Measurements from ENCODE around the gene CNPY1. TPM values are rescaled to one million over a fixed set of nuclear protein-coding genes. Genes with fewer than 3 reads are reported as not detected.

The CNPY1 gene
- total RNA-seq, 1 donor = not detected

DNA sequence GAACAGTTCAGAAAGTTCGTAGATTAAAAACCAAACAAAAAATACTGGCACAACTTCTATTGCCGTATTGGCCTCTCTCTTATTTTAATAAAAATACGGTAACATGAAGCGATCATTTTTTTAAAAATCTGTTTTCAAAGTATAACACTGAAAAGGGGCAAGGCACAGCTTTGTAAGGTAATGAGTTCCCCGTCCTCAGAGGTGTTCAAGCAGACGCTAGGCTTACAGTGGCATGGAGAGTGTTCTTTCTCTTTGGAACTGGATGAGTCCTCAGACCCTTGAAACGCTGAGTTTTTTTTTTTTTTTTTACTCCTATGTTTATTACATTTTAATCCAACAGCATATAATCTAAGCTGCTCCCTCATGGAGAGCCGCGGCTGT is 80.6 kb downstream of the CNPY1 start:
- TF ChIP-seq, protein P1, sequence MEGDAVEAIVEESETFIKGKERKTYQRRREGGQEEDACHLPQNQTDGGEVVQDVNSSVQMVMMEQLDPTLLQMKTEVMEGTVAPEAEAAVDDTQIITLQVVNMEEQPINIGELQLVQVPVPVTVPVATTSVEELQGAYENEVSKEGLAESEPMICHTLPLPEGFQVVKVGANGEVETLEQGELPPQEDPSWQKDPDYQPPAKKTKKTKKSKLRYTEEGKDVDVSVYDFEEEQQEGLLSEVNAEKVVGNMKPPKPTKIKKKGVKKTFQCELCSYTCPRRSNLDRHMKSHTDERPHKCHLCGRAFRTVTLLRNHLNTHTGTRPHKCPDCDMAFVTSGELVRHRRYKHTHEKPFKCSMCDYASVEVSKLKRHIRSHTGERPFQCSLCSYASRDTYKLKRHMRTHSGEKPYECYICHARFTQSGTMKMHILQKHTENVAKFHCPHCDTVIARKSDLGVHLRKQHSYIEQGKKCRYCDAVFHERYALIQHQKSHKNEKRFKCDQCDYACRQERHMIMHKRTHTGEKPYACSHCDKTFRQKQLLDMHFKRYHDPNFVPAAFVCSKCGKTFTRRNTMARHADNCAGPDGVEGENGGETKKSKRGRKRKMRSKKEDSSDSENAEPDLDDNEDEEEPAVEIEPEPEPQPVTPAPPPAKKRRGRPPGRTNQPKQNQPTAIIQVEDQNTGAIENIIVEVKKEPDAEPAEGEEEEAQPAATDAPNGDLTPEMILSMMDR (IDR thresholded peaks at IDR 0.05; ENCODE audit: insufficient read depth, low read length) = no peak
- H3K4me3 ChIP-seq (ENCODE audit: low read depth, low read length) = no peak overlapping the region
- no peak for DNase-seq (ENCODE audit: low read depth)

DNA sequence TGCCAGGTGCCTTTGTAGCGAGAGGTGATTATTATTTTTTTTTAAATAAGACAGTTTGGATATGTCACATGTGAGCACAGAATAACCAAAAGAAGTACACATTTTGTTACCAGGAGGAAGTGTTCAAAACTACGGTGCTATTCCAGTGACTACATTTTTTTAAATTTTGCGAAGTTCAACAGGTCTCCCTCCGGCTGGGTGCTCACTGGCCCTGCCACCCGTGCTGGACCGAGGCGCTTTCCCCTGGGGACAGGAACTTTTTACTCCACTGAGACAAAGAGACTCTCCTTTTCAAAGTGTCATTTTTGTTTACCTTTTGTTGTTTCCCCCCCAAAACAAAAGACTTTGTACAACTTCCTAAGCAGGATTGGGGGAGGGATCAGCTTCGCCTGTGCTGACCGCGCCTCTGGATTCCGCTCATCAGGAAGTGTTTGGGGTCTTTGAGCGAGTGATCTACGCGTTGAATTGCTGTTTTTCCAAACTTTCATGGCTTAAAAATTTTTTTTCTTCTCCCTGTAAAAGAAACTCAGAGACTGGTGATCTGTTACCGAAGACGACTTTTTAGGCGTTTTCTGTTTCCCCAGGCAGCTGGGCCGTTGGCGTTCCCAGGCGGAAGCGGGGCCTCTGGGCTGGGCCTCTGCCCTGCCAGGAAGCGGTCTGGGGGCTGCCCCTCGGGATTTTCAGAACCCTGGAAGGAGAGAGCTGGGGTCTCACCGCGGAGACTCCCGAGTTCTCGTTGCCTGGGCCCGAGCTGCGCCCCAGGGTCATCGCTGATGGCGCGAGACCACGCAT is 81.2 kb downstream of the CNPY1 start:
- H3K4me3 ChIP-seq (ENCODE audit: low read depth, low read length) = no peak overlapping the region
- no peak for DNase-seq (ENCODE audit: low read depth)
- TF ChIP-seq, protein P1 (IDR thresholded peaks at IDR 0.05; ENCODE audit: insufficient read depth, low read length) = no peak

DNA sequence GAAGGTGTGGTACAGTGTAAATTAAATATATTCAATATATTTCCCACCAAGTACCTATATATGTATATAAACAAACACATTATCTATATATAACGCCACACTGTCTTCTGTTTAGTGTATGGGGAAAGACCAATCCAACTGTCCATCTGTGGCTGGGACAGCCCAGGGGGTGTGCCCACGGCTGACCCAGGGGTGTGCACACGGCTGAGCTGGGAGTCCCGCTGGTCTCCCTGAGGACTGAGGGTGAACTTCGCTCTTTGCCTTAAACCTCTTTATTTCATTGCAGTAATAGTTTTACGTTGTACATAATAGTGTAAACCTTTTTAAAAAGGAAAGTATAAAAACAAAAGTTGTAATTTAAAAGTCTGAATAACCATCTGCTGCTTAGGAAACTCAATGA is 82.2 kb downstream of the CNPY1 start:
- TF ChIP-seq, protein P1 (IDR thresholded peaks at IDR 0.05; ENCODE audit: insufficient read depth, low read length) = no peak
- no peak for DNase-seq (ENCODE audit: low read depth)

GRCh38 chr7:155463114-155463811 is 83.1 kb downstream of the CNPY1 start:
- TF ChIP-seq, protein P1 (IDR thresholded peaks at IDR 0.05; ENCODE audit: insufficient read depth, low read length) = no peak
- no peak for DNase-seq (ENCODE audit: low read depth)
- no peak overlapping the region for H3K4me3 ChIP-seq (ENCODE audit: low read depth, low read length)

More for the DNA sequence above, 82.2 kb downstream of the CNPY1 start:
- H3K4me3 ChIP-seq (ENCODE audit: low read depth, low read length) = no peak overlapping the region

DNA sequence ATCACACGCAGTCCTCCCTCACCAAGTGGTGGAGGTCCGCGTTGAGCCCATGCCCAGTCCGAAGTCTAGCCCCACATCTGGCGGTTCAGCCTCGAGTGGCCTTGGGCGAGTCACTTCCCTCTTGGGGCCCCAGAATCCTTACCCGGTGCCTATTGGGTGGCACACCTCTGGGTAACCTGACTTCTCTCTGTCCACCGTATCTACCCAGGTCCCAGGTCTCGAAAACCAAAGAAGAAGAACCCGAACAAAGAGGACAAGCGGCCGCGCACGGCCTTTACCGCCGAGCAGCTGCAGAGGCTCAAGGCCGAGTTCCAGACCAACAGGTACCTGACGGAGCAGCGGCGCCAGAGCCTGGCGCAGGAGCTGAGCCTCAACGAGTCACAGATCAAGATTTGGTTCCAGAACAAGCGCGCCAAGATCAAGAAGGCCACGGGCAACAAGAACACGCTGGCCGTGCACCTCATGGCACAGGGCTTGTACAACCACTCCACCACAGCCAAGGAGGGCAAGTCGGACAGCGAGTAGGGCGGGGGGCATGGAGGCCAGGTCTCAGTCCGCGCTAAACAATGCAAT is 84.1 kb downstream of the CNPY1 start:
- TF ChIP-seq, protein P1 (IDR thresholded peaks at IDR 0.05; ENCODE audit: insufficient read depth, low read length) = no peak
- no peak for DNase-seq (ENCODE audit: low read depth)
- H3K4me3 ChIP-seq (ENCODE audit: low read depth, low read length) = no peak overlapping the region

DNA sequence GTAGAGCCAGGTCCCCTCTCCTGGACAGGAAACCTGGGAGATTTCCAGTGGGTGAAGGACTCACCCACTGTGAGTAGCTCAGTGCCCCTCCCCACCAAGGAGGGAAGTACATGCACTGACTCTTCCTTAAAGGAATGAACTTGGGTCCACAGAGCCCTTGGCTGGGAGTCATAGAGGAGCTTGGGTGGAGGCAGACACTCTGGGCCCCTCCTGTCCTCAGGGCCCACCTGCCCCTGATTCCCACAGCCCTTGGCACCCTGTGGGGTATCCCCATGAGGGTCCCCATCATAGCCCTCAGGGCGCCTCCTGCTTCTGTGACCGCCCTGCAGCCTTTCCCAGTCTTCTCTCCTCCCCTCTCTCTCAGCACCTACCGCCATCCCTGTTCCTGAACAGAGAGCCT is 84.7 kb downstream of the CNPY1 start:
- no peak for DNase-seq (ENCODE audit: low read depth)
- TF ChIP-seq, protein P1 (IDR thresholded peaks at IDR 0.05; ENCODE audit: insufficient read depth, low read length) = no peak
- no peak overlapping the region for H3K4me3 ChIP-seq (ENCODE audit: low read depth, low read length)

Data from fibroblast of the aortic adventitia (primary cell).